ENCODE measurements around the gene TGFBR3.

TGFBR3 gene

DNA sequence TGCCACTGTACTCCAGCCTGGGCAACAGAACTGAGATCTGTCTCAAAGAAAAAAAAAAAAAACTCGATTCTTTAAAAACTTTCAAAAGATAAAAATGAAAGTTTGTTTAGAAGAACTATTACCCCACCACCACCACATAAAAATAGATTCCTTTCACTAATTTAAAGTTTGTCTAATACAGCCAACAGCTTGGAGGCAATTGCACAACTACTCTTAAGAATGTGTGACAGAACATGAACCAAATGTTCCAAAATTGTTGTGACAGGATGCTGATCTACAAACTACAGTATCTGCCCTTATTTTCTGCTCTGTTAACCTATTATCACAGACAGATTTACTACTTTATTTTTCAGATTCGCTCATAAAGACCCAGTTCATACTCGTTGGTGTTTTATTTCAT lies 5.5 kb upstream of the TGFBR3 start:
- no peak for TF ChIP-seq EZH2phosphoT487 (conservative IDR thresholded peaks at IDR 0.05; ENCODE audit: low read length)
- TF ChIP-seq CTCF (IDR thresholded peaks at IDR 0.05; ENCODE audit: insufficient read depth, low read length, poor library complexity, severe bottlenecking), result no peak
- no peaks in the 10 kb centered on the region for H3K36me3 ChIP-seq (ENCODE audit: low read length)
- H3K27ac ChIP-seq (ENCODE audit: low read depth, low read length), result no peak overlapping the region
- H3K9ac ChIP-seq (ENCODE audit: low read length), result no peak overlapping the region
- no peaks in the 10 kb centered on the region for H3K79me2 ChIP-seq (ENCODE audit: insufficient read depth, low read length)
- no peaks in the 10 kb centered on the region for H3K27me3 ChIP-seq (ENCODE audit: low read length)
- H4K20me1 ChIP-seq (ENCODE audit: low read depth, low read length), result no peaks in the 10 kb centered on the region
- no peaks in the 10 kb centered on the region for H3K9me2 ChIP-seq (replicated peaks; ENCODE audit: insufficient read depth, low read length)
- no peaks in the 10 kb centered on the region for H3F3A ChIP-seq (ENCODE audit: insufficient read depth)
- no peaks in the 10 kb centered on the region for H3K9me3 ChIP-seq (ENCODE audit: insufficient read depth, low read length)
- no peak overlapping the region for H3K4me2 ChIP-seq (ENCODE audit: low read depth, low read length, poor library complexity, severe bottlenecking)
- no peak overlapping the region for H3K4me3 ChIP-seq (ENCODE audit: insufficient read depth, low read length, poor library complexity, severe bottlenecking)
- no peak overlapping the region for H2AFZ ChIP-seq (ENCODE audit: low read depth, low read length, severe bottlenecking)

- H3K27me3 ChIP-seq (ENCODE audit: low read length), result no peaks in the 10 kb centered on the region
These were observed 3.9 kb upstream of the TGFBR3 start for GRCh38 chr1:91889717-91890459.

DNA sequence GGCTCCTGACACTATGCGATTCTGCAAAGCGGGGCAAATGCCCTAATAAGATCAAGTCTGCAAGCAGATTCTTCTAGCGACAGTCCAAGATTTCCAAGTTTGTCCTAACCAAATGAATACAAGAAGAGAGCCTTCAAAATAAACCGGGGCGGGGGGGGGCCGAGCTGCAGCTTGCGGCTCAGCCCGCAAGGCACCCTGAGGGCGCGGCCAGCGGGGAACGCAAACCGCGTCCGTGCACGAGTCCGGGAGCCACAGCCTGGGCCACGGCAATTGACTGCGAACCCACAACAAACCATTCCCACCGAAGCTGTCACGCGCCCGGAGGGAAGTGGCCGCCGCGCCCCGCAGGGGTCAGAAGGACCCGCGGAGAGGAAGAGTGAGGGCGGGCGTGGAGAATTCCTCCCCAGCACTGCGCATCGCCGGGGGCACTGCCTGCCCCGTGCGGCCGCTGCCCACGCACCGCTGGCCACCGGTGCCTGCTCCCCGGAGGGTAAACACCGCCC lies 687 bp downstream of the TGFBR3 start:
- Histone ChIP-seq H3K9me2 (replicated peaks; ENCODE audit: insufficient read depth, low read length) (no peaks in the 10 kb centered on the region), H3K27me3 (ENCODE audit: low read length) (no peaks in the 10 kb centered on the region), H3F3A (ENCODE audit: insufficient read depth) (no peaks in the 10 kb centered on the region), H3K79me2 (ENCODE audit: insufficient read depth, low read length) (no peaks in the 10 kb centered on the region), H3K36me3 (ENCODE audit: low read length) (no peaks in the 10 kb centered on the region), H3K4me2 (ENCODE audit: low read depth, low read length, poor library complexity, severe bottlenecking) (peak overlapping the region; percentile 68), H3K27ac (ENCODE audit: low read depth, low read length) (no peak overlapping the region), H4K20me1 (ENCODE audit: low read depth, low read length) (no peaks in the 10 kb centered on the region), H3K4me3 (ENCODE audit: insufficient read depth, low read length, poor library complexity, severe bottlenecking) (peak overlapping the region; percentile 57), H3K9me3 (ENCODE audit: insufficient read depth, low read length) (no peaks in the 10 kb centered on the region), H2AFZ (ENCODE audit: low read depth, low read length, severe bottlenecking) (peak overlapping the region; percentile 86), H3K9ac (ENCODE audit: low read length) (peak overlapping the region; percentile 52)
- TF ChIP-seq EZH2phosphoT487 (conservative IDR thresholded peaks at IDR 0.05; ENCODE audit: low read length) (no peak), CTCF (IDR thresholded peaks at IDR 0.05; ENCODE audit: insufficient read depth, low read length, poor library complexity, severe bottlenecking) (no peak)

More at GRCh38 chr1:91889717-91890459, 3.9 kb upstream of the TGFBR3 start:
- Histone ChIP-seq H3F3A (ENCODE audit: insufficient read depth) (no peaks in the 10 kb centered on the region), H3K79me2 (ENCODE audit: insufficient read depth, low read length) (no peaks in the 10 kb centered on the region), H4K20me1 (ENCODE audit: low read depth, low read length) (no peaks in the 10 kb centered on the region), H3K4me3 (ENCODE audit: insufficient read depth, low read length, poor library complexity, severe bottlenecking) (no peak overlapping the region), H3K4me2 (ENCODE audit: low read depth, low read length, poor library complexity, severe bottlenecking) (no peak overlapping the region), H3K36me3 (ENCODE audit: low read length) (no peaks in the 10 kb centered on the region), H3K9ac (ENCODE audit: low read length) (no peak overlapping the region), H3K27ac (ENCODE audit: low read depth, low read length) (no peak overlapping the region), H2AFZ (ENCODE audit: low read depth, low read length, severe bottlenecking) (no peak overlapping the region), H3K9me3 (ENCODE audit: insufficient read depth, low read length) (no peaks in the 10 kb centered on the region), H3K9me2 (replicated peaks; ENCODE audit: insufficient read depth, low read length) (no peaks in the 10 kb centered on the region)
- TF ChIP-seq CTCF (IDR thresholded peaks at IDR 0.05; ENCODE audit: insufficient read depth, low read length, poor library complexity, severe bottlenecking), result no peak
